H1 (cell line): ENCODE measurements around the gene CFD. TPM values are rescaled to one million over a fixed set of nuclear protein-coding genes. Genes with fewer than 3 reads are reported as not detected.

Source experiments
- CTCF ChIA-PET: fragments of 300-600 bp; sonication (Branson Sonifier 250); formaldehyde crosslinking; loops from one replicate; lab custom pipeline; 2021; ENCODE audit not compliant: partially characterized antibody; lab: Charles Lee
- POLR2A ChIA-PET: fragments of 300-600 bp; sonication (Branson Sonifier 250); formaldehyde crosslinking; loops from one replicate; lab custom pipeline; 2021; ENCODE audit warnings: inconsistent platforms; ENCODE audit not compliant: partially characterized antibody; lab: Charles Lee
- DNase-seq, 2 experiments: peaks; one replicate each; pipeline versions ENCODE4 v3.0.0 to v3.0.0-alpha.2; 2010 to 2022; ENCODE audit warnings: low spot score in 2 of 2, low read depth in 1 of 2, mixed read lengths in 1 of 2
- FAIRE-seq: peaks from 2 replicates; lab custom pipeline; 2011; peaks lifted over from hg19 to GRCh38; lab: Jason Lieb, UNC
- H2AFZ ChIP-seq: 2 replicates; pipeline ENCODE4 v1.8.1; 2012; ENCODE audit warnings: low read length, inconsistent platforms
- H2AK5ac ChIP-seq: 2 replicates; pipeline ENCODE4 v1.6.1; 2013; ENCODE audit warnings: low read depth, low read length
- H2BK120ac ChIP-seq: replicated peaks from 2 replicates; pipeline ENCODE3; 2013; ENCODE audit warnings: low read depth, low read length, inconsistent platforms
- H2BK12ac ChIP-seq: 2 replicates; pipeline ENCODE4 v1.6.1; 2013; ENCODE audit warnings: low read depth, low read length
- H2BK15ac ChIP-seq: 2 replicates; pipeline ENCODE4 v1.6.1; 2013; ENCODE audit warnings: low read length
- H2BK20ac ChIP-seq: 2 replicates; pipeline ENCODE4 v1.6.1; 2013; ENCODE audit warnings: low read length
- H2BK5ac ChIP-seq: 2 replicates; pipeline ENCODE4 v1.6.1; 2013; ENCODE audit warnings: low read depth, low read length
- H3K14ac ChIP-seq: 2 replicates; pipeline ENCODE4 v1.6.1; 2013; ENCODE audit warnings: inconsistent platforms; ENCODE audit not compliant: insufficient read length
- H3K18ac ChIP-seq: 2 replicates; pipeline ENCODE4 v1.6.1; 2013; ENCODE audit warnings: low read length; ENCODE audit errors: extremely low read depth
- H3K23ac ChIP-seq: 2 replicates; pipeline ENCODE4 v1.6.1; 2013; ENCODE audit warnings: inconsistent platforms; ENCODE audit not compliant: insufficient read length
- H3K23me2 ChIP-seq: 2 replicates; pipeline ENCODE4 v1.6.1; 2013; ENCODE audit warnings: low read depth, low read length
- H3K27ac ChIP-seq: 2 replicates; pipeline ENCODE4 v1.6.1; 2011; ENCODE audit warnings: low read depth, low read length, inconsistent platforms
- H3K27me3 ChIP-seq, 4 experiments: replicated peaks in 1 of 4; 1 replicate in 1 of 4; 2 replicates in 3 of 4; pipeline versions ENCODE4 v1.6.1 to v1.8.1; 2011 to 2013; ENCODE audit warnings: low read length in 3 of 4, mild to moderate bottlenecking in 3 of 4, inconsistent platforms in 2 of 4, mixed read lengths in 2 of 4, moderate library complexity in 1 of 4; ENCODE audit not compliant: control insufficient read depth in 3 of 4, insufficient read depth in 3 of 4; ENCODE audit errors: extremely low read depth in 1 of 4
- H3K36me3 ChIP-seq, 4 experiments: 2 replicates each; pipeline versions ENCODE4 v1.6.1 to v1.8.1; 2011 to 2013; ENCODE audit warnings: mild to moderate bottlenecking in 4 of 4, low read length in 3 of 4, moderate library complexity in 2 of 4, control low read depth in 1 of 4, inconsistent platforms in 1 of 4; ENCODE audit not compliant: insufficient read depth in 4 of 4, control insufficient read depth in 2 of 4
- H3K4ac ChIP-seq: replicated peaks from 2 replicates; pipeline ENCODE3; 2013; ENCODE audit warnings: low read length, low read depth, mixed read lengths, inconsistent platforms; ENCODE audit not compliant: insufficient read length
- H3K4me1 ChIP-seq, 4 experiments: replicated peaks in 1 of 4; 1 replicate in 1 of 4; 2 replicates in 3 of 4; pipeline versions ENCODE4 v1.6.1 to v1.8.1; 2011 to 2013; ENCODE audit warnings: low read length in 3 of 4, inconsistent platforms in 2 of 4, mixed read lengths in 1 of 4; ENCODE audit not compliant: insufficient read depth in 4 of 4, control insufficient read depth in 3 of 4
- H3K4me2 ChIP-seq, 2 experiments: 2 replicates each; pipeline versions ENCODE4 v1.6.1 to v1.8.1; 2011 to 2013; ENCODE audit warnings: low read depth in 2 of 2, low read length in 2 of 2, control low read depth in 1 of 2, inconsistent platforms in 1 of 2, mild to moderate bottlenecking in 1 of 2; ENCODE audit not compliant: insufficient read depth in 1 of 2
- H3K4me3 ChIP-seq, 4 experiments: fragments of 200-600, 300-600 bp in 1 of 4; sonication (generic), shearing (Covaris generic), sonication (Bioruptor Twin) in 1 of 4; 2 replicates each; pipeline versions ENCODE4 v1.5.1 to v1.8.1; 2011 to 2016; ENCODE audit warnings: low read length in 4 of 4, low read depth in 3 of 4, control low read depth in 2 of 4, inconsistent platforms in 2 of 4, mild to moderate bottlenecking in 2 of 4, mixed read lengths in 1 of 4, moderate library complexity in 1 of 4; ENCODE audit not compliant: insufficient read depth in 2 of 4; ENCODE audit errors: extremely low read depth in 1 of 4
- H3K56ac ChIP-seq: replicated peaks from 2 replicates; pipeline ENCODE3; 2013; ENCODE audit warnings: low read depth, mild to moderate bottlenecking, mixed read lengths, low read length, inconsistent platforms; ENCODE audit not compliant: insufficient read length
- H3K79me1 ChIP-seq: 2 replicates; pipeline ENCODE4 v1.6.1; 2013; ENCODE audit warnings: low read depth, low read length, control low read depth
- H3K79me2 ChIP-seq, 2 experiments: 2 replicates each; pipeline versions ENCODE4 v1.6.1 to v1.8.1; 2012 to 2013; ENCODE audit warnings: low read length in 2 of 2, mild to moderate bottlenecking in 2 of 2, inconsistent platforms in 1 of 2; ENCODE audit not compliant: insufficient read depth in 2 of 2, control insufficient read depth in 1 of 2
- H3K9ac ChIP-seq, 4 experiments: replicated peaks in 1 of 4; 1 replicate in 1 of 4; 2 replicates in 3 of 4; pipeline versions ENCODE4 v1.6.1 to v1.8.1; 2011 to 2013; ENCODE audit warnings: low read depth in 3 of 4, low read length in 3 of 4, control low read depth in 2 of 4, mild to moderate bottlenecking in 2 of 4, moderate library complexity in 2 of 4, inconsistent platforms in 1 of 4; ENCODE audit errors: extremely low read depth in 1 of 4
- H3K9me3 ChIP-seq, 2 experiments: 2 replicates each; pipeline versions ENCODE4 v1.6.1 to v1.8.1; 2012 to 2013; ENCODE audit warnings: mild to moderate bottlenecking in 2 of 2, moderate library complexity in 2 of 2, control low read depth in 1 of 2, inconsistent platforms in 1 of 2, low read depth in 1 of 2, low read length in 1 of 2, mixed read lengths in 1 of 2; ENCODE audit not compliant: insufficient read depth in 2 of 2
- H4K20me1 ChIP-seq, 2 experiments: replicated peaks in 1 of 2; 2 replicates each; pipeline versions ENCODE3 to v1.8.1; 2011 to 2013; ENCODE audit warnings: inconsistent platforms in 2 of 2, low read length in 2 of 2, mild to moderate bottlenecking in 1 of 2; ENCODE audit not compliant: insufficient read depth in 2 of 2, control insufficient read depth in 1 of 2
- H4K5ac ChIP-seq: 2 replicates; pipeline ENCODE4 v1.6.1; 2013; ENCODE audit warnings: low read length, low read depth, mixed read lengths, inconsistent platforms; ENCODE audit not compliant: insufficient read length
- H4K8ac ChIP-seq: 2 replicates; pipeline ENCODE4 v1.8.0; 2013; ENCODE audit warnings: mild to moderate bottlenecking, moderate library complexity, low read length, inconsistent platforms; ENCODE audit not compliant: insufficient read depth; ENCODE audit errors: extremely low read depth
- H4K91ac ChIP-seq: replicated peaks from 2 replicates; pipeline ENCODE3; 2013; ENCODE audit warnings: low read length, mixed read lengths, inconsistent platforms; ENCODE audit not compliant: insufficient read length
- RAD21 ChIP-seq, 2 experiments: IDR thresholded peaks in 1 of 2; conservative IDR thresholded peaks in 1 of 2; 2 replicates each; pipeline ENCODE4 v1.6.1; 2011; ENCODE audit warnings: low read depth in 2 of 2, low read length in 2 of 2, improper control_type of control experiment in 1 of 2, inconsistent platforms in 1 of 2, mild to moderate bottlenecking in 1 of 2, moderate library complexity in 1 of 2
- SAP30 ChIP-seq: fragments of 300-600 bp; sonication (generic); IDR thresholded peaks from 2 replicates; pipeline ENCODE4 v1.7.1; 2012; ENCODE audit warnings: low read length, moderate library complexity, mild to moderate bottlenecking, inconsistent platforms; ENCODE audit not compliant: insufficient read depth, insufficient replicate concordance
- SIRT6 ChIP-seq: IDR thresholded peaks from one replicate; pipeline ENCODE4 v1.7.1; 2012; ENCODE audit warnings: low read length, inconsistent platforms
- ZNF274 ChIP-seq: IDR thresholded peaks from 2 replicates; pipeline ENCODE4 v1.7.0; 2012; ENCODE audit warnings: low read length, borderline replicate concordance; ENCODE audit errors: extremely low read depth
- WGBS, 2 experiments: shearing (Covaris generic) in 1 of 2; methylation state at CpG; one replicate each; pipeline versions ENCODE4 v1.1.6 to v1.1.7; 2013 to 2015; ENCODE audit warnings: low lambda C conversion rate in 2 of 2, mixed read lengths in 2 of 2, inconsistent platforms in 1 of 2, low coverage in 1 of 2, missing lambda C conversion rate in 1 of 2; ENCODE audit not compliant: insufficient replicate concordance in 2 of 2, insufficient coverage in 1 of 2, insufficient read length in 1 of 2; ENCODE audit errors: extremely low coverage in 1 of 2, missing lambda C conversion rate in 1 of 2; 5-methylcytosine and 5-hydroxymethylcytosine counted together
- polyA plus RNA-seq, 7 experiments: library from polyadenylated mRNA; depleted of rRNA in 3 of 7; stranded (reverse) in 5 of 7; unstranded in 2 of 7; fragments of >200 nt in 5 of 7; fragments of 200-250 nt in 2 of 7; gene quantifications; 1 replicate in 5 of 7; 2 replicates in 1 of 7; 4 replicates in 1 of 7; pipeline versions ENCODE4 v1.2.1 to v1.2.3, GENCODE V29; 2011 to 2013; ENCODE audit warnings: missing spikeins in 2 of 7, mixed read lengths in 2 of 7
- total RNA-seq: library from RNA; stranded (reverse); fragmentation: NEBNext Ultra II Directional; extraction: Animal tissue kit (Norgen Biotek cat#: 25700); gene quantifications from 2 replicates; pipeline ENCODE4 v1.2.1, GENCODE V29; 2021

CFD gene
- total and polyA plus RNA-seq, 2 of the 8 experiments (the other 6 are each of a cell fraction or from before 2014, with no cell fraction given) = 1.7 to 2.8 TPM

- H3K23me2 ChIP-seq = no peaks in the 10 kb centered on the region
- CTCF ChIA-PET = no interaction called here
- H3K27me3 ChIP-seq = no peaks in the 10 kb centered on the region; a peak in 1 of 7 replicates
- H2AFZ ChIP-seq = no peak overlapping the region
- no peak for DNase-seq
- H3K4ac ChIP-seq = no peak overlapping the region
- H2BK20ac ChIP-seq = no peak overlapping the region
- 88% methylated on average over 10 of the region's 67 CpGs; no CpG with 5 or more reads in 1 of the 2 experiments for WGBS, 2 experiments
- no peak overlapping the region for H3K27ac ChIP-seq
- H3K36me3 ChIP-seq = no peaks in the 10 kb centered on the region
- TF ChIP-seq SAP30 (no peak), SIRT6 (no peak), ZNF274 (no peak), RAD21 (IDR thresholded peaks at IDR 0.05 in 1 of 2, conservative IDR thresholded peaks at IDR 0.05 in 1 of 2; ENCODE audit: low read depth in 2 of 2, low read length in 2 of 2) (no peak)
- TF ChIP-seq, all 59 proteins: peak for 0
- Histone ChIP-seq H4K91ac (no peak overlapping the region), H3K9me3 (no peaks in the 10 kb centered on the region), H4K20me1 (no peaks in the 10 kb centered on the region), H3K4me2 (no peak overlapping the region), H3K79me1 (no peaks in the 10 kb centered on the region), H2BK15ac (no peak overlapping the region), H3K23ac (no peak overlapping the region), H3K56ac (no peak overlapping the region), H2BK120ac (no peak overlapping the region), H3K14ac (no peak overlapping the region), H3K4me1 (no peaks in the 10 kb centered on the region), H3K4me3 (no peak overlapping the region), H4K8ac (no peak overlapping the region), H3K79me2 (no peaks in the 10 kb centered on the region), H2BK12ac (no peak overlapping the region), H3K18ac (no peak overlapping the region), H2AK5ac (no peak overlapping the region), H4K5ac (no peak overlapping the region), H3K9ac (no peak overlapping the region), H2BK5ac (no peak overlapping the region)
- POLR2A ChIA-PET = no interaction called here
- FAIRE-seq = no peak
Measured at GRCh38 chr19:853014-853585, 6.4 kb upstream of the CFD start.
